ENCODE measurements around the gene ZNF891. TPM values are rescaled to one million over a fixed set of nuclear protein-coding genes. Genes with fewer than 3 reads are reported as not detected.

Gene ZNF891
- total RNA-seq, 1 donor from 2014 or later, result 2.6 TPM

DNA sequence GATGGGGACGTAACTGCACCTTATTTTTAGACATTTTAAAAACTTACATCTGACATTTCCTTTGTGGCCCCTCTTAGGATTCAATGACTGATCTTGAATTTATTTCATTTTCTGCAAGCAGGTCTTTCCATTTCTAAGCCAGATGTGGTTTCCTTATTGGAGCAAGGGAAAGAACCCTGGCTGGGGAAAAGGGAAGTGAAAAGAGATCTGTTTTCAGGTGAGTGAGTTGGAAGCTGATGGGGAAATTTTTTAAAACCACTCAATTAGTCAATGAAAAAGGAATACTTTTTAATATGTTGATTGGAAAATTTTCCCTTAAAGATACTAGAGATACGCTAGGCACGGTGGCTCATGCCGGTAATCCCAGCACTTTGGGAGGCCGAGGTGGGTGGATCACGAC, 46.7 kb downstream of the ZNF891 start:
- peaks cover 76% of the 10 kb centered on the region for H3K9me3 ChIP-seq
- TF ChIP-seq, protein P1, sequence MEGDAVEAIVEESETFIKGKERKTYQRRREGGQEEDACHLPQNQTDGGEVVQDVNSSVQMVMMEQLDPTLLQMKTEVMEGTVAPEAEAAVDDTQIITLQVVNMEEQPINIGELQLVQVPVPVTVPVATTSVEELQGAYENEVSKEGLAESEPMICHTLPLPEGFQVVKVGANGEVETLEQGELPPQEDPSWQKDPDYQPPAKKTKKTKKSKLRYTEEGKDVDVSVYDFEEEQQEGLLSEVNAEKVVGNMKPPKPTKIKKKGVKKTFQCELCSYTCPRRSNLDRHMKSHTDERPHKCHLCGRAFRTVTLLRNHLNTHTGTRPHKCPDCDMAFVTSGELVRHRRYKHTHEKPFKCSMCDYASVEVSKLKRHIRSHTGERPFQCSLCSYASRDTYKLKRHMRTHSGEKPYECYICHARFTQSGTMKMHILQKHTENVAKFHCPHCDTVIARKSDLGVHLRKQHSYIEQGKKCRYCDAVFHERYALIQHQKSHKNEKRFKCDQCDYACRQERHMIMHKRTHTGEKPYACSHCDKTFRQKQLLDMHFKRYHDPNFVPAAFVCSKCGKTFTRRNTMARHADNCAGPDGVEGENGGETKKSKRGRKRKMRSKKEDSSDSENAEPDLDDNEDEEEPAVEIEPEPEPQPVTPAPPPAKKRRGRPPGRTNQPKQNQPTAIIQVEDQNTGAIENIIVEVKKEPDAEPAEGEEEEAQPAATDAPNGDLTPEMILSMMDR (IDR thresholded peaks at IDR 0.05), result no peak
- H3K4me1 ChIP-seq, result peaks cover 6% of the 10 kb centered on the region
- no peak overlapping the region for H3K4me3 ChIP-seq
- peaks cover 53% of the 10 kb centered on the region for H3K36me3 ChIP-seq
- intact Hi-C loops (cut with DNase I), result no loop called here
- ATAC-seq (no peak), DNase-seq (no peak)
- H3K27me3 ChIP-seq (ENCODE audit: low read depth), result no peaks in the 10 kb centered on the region
- H3K27ac ChIP-seq, result no peak overlapping the region

DNA sequence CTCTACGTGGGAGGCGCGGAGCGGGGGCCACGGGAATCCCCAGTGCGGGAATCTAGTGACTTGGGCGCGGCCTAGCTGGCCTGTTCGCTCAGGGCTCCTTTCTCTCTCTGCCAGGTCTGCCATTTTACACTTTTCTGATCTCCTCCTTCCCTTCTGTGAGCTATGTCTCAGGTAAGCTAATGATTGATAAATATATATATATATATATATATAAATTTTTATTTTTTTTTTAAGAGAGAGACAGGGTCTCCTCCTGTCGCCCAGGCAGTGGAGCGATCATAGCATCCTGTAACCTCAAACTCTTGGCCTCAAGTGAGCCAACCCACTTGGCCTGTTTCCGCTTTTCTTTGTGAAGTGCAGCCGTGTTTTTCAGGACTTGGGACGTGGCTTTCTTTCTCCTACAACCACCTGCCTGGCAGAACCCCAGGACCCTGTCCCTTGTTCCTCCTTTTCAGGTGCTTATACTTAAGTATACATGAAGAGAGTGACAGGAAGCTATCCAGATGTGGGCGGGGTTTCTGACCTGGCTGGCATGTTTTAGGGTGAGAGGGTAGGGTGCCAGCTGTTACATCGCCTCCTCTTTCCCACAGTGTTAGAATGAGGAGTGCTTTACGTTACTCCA, 48.8 kb downstream of the ZNF891 start:
- intact Hi-C loops (cut with DNase I), result no loop called here
- H3K27me3 ChIP-seq (ENCODE audit: low read depth), result no peaks in the 10 kb centered on the region
- peaks cover 76% of the 10 kb centered on the region for H3K9me3 ChIP-seq
- H3K4me3 ChIP-seq, result peak overlapping the region; percentile 88
- H3K27ac ChIP-seq, result peak overlapping the region; percentile 94
- peaks cover 34% of the 10 kb centered on the region for H3K36me3 ChIP-seq
- DNase-seq (no peak), ATAC-seq (peak in 1 of 2 donors; percentile 42)
- TF ChIP-seq, protein P1 (IDR thresholded peaks at IDR 0.05), result no peak
- peaks cover 6% of the 10 kb centered on the region for H3K4me1 ChIP-seq

DNA sequence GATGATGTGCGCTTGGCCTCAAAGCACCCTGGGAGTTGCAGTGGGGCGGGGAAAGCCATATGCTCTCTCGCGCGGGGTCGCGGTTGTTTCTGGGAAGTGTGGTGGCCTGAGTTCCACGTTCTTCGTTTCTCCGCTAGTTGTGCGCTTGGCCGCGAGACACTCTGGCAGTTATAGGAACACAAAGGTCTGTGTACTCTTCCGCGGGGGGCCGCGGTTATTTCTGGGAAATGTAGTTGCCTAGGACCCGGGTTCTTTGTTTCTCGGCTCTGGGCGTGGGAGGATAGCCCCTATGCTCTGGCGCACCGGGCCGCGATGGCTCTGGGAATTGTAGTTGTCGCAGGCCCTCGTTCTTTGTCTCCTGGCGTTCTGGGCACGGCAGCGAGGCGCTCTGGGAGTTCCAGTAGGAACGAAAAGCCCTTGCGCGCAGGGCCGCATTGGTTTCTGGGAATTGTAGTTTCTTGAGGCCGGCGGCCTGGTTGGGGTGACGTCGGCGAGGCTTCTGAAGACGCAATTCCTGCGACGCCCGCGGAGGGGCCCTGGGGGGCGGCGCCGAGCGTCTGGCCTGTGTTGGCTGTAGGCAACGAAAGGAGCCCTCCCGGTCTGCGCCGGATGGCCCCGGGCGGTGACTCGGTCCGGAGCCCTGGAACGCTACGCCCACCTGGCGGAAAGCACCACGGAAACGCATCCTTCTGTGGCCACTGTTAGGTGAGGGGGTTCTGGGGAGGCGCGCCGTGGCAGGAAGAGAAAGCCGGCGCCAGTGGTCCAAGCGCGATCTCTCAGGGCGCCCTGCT, 49.5 kb downstream of the ZNF891 start, which contains the start of gene ZNF140:
Gene ZNF140 (plus strand): TSS at position 556 of the 791 bp plus-strand sequence. CDS start 398 bp downstream, outside the sequence.
- DNase-seq (peak; percentile 98), ATAC-seq (peak; percentile 93)
- Histone ChIP-seq H3K36me3 (peaks cover 27% of the 10 kb centered on the region), H3K9me3 (peaks cover 76% of the 10 kb centered on the region), H3K4me1 (peaks cover 6% of the 10 kb centered on the region), H3K4me3 (peak within 1 kb of the TSS; percentile 88), H3K27ac (peak within 1 kb of the TSS; percentile 94), H3K27me3 (ENCODE audit: low read depth) (no peaks in the 10 kb centered on the region)
- TF ChIP-seq, protein P1 (IDR thresholded peaks at IDR 0.05), result peak; percentile 43
- intact Hi-C loops (cut with DNase I), result no loop called here

DNA sequence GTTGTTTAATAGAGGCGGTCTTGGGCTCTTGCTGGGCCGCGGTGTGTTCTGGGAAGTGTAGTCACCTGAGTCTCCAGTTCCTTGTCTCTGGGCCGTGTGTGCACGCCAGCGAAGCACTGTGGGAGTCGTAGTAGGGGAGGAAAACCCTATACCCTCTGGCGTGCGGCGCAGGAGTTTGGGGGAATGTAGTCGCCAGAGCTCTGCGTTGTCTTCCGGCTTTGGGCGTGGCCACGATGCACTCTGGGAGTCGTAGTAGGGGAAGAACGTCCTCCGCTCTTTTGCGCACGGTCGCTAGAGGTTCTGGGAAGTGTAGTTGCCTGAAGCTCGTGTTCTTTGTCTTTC, 50.1 kb downstream of the ZNF891 start:
- TF ChIP-seq, protein P1 (IDR thresholded peaks at IDR 0.05), result no peak
- ATAC-seq (peak; percentile 96 to 97), DNase-seq (peak; percentile 99)
- peak overlapping the region; percentile 94 for H3K27ac ChIP-seq
- no peaks in the 10 kb centered on the region for H3K27me3 ChIP-seq (ENCODE audit: low read depth)
- intact Hi-C loops (cut with DNase I), result no loop called here
- H3K4me1 ChIP-seq, result peaks cover 6% of the 10 kb centered on the region
- H3K36me3 ChIP-seq, result peaks cover 21% of the 10 kb centered on the region
- peak overlapping the region; percentile 88 for H3K4me3 ChIP-seq
- H3K9me3 ChIP-seq, result peaks cover 76% of the 10 kb centered on the region

DNA sequence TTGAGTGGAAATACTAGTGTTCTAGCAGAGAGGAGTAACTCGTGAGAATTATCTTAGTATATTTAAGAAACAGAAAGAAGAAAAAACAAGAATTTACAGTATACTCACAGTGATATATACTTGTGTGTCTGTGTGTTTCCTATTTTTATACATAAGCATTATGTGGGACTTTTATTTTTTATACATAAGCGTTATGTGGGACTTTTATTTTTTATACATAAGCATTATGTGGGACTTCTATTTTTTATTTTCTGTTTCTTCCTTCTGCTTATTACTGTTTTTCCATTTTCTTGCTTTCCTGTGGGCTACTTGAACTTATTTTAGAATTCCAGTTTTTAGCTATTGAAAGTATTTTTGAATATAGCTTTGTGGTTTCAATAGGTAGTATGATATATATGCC, 56.2 kb downstream of the ZNF891 start:
- H3K4me3 ChIP-seq, result no peak overlapping the region
- H3K27me3 ChIP-seq (ENCODE audit: low read depth), result no peaks in the 10 kb centered on the region
- intact Hi-C loops (cut with DNase I), result no loop called here
- TF ChIP-seq, protein P1 (IDR thresholded peaks at IDR 0.05), result no peak
- H3K36me3 ChIP-seq, result no peaks in the 10 kb centered on the region
- no peak overlapping the region for H3K27ac ChIP-seq
- peaks cover 100% of the 10 kb centered on the region for H3K9me3 ChIP-seq
- ATAC-seq (no peak), DNase-seq (no peak)
- H3K4me1 ChIP-seq, result no peaks in the 10 kb centered on the region
